ENCODE data around the gene TBC1D5.

Gene TBC1D5

GRCh38 chr3:17473761-17474160 lies 268.7 kb downstream of the TBC1D5 start:
- DNase-seq: peak; percentile 14

GRCh38 chr3:17469954-17470353 lies 272.5 kb downstream of the TBC1D5 start:
- DNase-seq: no peak

DNA sequence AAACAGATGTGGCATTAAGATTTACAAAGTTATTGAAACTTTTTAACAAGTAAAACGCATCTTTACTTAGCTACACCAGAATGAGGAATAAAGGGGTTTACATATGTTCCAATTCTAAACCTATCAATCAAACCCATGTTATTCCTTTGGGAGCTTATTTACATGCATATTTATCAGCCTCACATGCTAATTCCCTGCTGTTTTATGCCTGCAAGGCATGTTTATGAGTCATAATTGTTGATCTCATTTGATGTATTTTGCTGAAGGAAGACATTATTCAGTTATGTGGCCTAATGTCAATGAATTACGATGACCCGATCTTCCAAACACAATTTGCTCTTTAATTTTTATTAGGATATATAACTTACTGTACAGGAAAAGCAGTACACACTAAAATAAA lies 272.9 kb downstream of the TBC1D5 start:
- peak; percentile 38 for DNase-seq

DNA sequence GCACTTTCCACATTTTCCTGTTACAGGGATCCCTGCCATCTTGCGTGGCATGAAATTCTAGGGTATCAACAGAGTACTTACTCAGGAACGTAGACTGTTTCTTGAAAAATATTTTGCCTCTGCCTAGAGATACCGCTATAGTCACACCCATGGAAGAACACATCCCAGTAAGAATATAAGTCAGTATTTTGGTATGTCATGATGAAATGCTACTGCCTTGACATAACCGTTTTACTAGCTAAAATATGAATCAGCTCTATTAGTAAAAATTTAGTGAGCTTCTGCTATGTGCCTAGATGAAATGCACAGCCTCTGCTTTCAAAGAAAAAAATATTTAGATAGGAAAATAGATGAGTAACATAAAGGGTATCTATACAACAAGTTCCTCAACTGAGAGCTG lies 276.4 kb downstream of the TBC1D5 start:
- peak; percentile 42 for DNase-seq

DNA sequence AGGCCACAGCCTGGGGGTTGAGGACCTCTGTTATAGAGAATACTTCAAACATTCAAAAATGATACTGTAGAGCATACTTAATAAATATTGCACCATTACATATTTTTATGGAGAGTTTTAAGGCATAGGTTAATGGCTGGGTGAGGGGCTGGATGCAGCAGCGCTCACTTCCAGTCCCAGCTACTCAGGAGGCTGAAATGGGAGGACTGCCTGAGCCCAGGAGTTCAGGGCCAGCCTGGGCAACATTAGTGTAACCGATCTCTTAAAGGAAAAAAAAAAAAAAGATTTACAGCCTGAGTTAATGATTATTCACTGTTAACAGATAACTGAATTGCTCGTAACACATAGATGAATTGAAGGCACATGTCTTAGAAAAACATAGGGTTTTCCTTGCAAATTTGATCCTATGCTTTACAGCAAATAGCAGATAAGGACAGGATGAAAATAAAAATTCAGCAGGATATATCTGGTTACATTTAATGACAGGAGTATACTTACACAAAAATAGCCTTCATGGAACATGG lies 282.9 kb downstream of the TBC1D5 start:
- no peak for DNase-seq

- no peak for DNase-seq
These were observed 285.8 kb downstream of the TBC1D5 start for GRCh38 chr3:17456650-17457049.

- peak; percentile 53 for DNase-seq
These were observed 286.4 kb downstream of the TBC1D5 start for GRCh38 chr3:17456046-17456445.

GRCh38 chr3:17444865-17445264 lies 297.6 kb downstream of the TBC1D5 start:
- no peak for DNase-seq

DNA sequence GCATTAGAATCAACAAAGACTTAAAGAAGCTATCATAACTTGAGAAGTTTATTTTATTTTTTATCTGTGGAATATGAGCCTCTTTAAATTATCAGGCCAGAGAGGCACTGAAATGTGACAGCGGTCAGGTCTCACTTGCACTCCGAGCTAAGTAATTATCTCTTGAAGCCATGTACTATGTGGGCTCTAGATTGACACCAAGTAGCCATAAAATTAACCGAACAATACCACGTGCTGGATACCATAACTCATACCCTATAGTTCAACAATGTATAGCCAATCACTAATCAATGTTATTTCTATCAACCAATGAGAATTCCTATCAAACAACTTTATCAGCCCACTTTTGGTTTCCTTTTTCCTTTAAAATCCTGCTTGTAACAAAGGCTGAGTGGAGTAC lies 299.3 kb downstream of the TBC1D5 start:
- DNase-seq: no peak

DNA sequence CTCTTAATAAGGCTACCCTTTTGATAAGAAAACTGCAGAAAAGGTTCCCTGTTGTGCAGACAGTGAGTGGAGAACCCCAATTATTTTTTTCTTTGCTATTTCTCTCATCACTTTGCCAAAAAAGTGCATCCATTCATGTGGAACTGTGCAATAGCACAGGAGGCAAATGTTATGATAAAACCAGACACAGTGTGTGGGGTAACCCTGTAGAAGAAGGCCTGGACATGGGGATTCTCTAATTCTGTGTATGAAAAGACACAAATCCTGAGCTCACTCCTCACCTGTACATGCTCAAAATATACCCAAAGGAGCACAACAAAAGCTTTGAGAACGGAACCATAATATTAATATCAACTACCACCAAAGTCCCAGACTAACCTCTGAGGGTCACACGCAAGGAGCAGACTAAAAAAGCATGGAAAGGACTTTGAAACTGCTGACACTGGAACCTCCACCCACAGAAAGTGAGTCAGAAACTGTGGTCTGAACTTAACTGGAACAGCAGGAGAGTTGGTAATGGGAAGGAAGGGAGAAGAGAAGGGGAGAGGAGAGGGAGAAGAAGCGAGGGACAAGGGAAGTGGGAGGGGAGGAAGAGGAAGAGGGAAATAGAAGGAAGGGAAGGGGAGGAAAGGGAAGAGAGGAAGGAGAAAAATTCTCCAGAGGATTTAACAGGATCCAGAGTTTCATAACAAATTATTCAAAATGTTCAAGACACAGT lies 299.9 kb downstream of the TBC1D5 start:
- DNase-seq: no peak

- DNase-seq: no peak
These were observed 308.6 kb downstream of the TBC1D5 start for GRCh38 chr3:17433876-17434275.

GRCh38 chr3:17432236-17432635 lies 310.2 kb downstream of the TBC1D5 start:
- peak; percentile 16 for DNase-seq

GRCh38 chr3:17431484-17432045 lies 310.9 kb downstream of the TBC1D5 start:
- DNase-seq: peak; percentile 42

DNA sequence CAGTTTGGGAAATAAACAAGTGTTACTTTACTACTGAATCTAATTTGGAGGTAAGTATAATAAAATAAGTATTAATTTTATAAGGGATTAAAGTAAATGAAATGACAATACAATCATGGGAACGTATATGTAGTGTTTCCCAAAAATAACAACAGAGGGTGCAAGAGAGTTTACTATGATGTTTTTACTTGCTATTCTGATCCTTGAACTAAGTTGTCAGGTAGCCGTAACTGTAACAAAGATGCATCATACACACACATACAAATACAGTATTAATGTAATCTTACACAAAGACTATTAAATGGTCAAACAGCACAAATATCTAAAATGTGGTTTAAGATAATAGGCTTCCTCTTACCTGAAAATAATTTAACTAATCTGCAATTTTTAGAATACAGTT lies 311.4 kb downstream of the TBC1D5 start:
- peak; percentile 42 for DNase-seq

DNA sequence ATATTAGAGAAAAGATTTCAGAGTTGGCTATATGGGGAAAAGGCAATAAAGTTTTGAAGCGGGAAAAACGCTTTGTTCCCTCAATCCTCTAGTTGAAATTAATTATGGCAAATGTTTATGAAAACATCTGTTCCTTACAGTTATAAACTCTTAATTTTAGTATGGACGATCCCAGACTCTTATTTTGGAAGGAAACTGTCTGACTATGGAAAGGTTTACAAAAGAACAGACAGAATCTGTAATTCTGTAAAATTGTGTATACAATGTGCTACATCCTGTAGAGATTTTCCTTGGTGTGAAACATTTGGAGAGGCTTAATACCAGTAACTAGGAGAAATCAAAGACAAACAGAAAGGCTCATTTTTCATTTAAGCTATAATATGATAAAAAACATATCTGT lies 311.8 kb downstream of the TBC1D5 start:
- DNase-seq: no peak

- DNase-seq: peak; percentile 20
These were observed 318.5 kb downstream of the TBC1D5 start for GRCh38 chr3:17423786-17424536.

DNA sequence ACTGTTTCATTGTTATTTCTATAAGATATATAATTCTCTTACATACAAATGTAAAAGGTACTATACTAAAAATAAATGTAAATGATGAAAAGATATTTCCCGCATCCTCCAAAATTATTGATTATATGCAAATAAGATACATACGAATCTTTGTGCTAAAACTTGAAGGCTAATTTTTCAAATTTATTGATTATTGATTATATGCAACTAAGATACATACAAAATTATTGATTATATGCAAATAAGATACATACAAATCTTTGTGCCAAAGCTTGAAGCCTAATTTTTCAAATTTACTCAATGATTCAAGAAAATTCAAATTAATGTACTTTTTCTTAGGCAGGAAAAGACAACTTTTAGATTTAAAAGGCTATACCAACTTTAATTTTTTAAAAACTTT lies 319.8 kb downstream of the TBC1D5 start:
- no peak for DNase-seq

GRCh38 chr3:17420668-17421067 lies 321.8 kb downstream of the TBC1D5 start:
- DNase-seq: no peak

- peak; percentile 49 for DNase-seq
These were observed 329.4 kb downstream of the TBC1D5 start for GRCh38 chr3:17412950-17413530.

- no peak for DNase-seq
These were observed 331.1 kb downstream of the TBC1D5 start for GRCh38 chr3:17411157-17411877.

DNA sequence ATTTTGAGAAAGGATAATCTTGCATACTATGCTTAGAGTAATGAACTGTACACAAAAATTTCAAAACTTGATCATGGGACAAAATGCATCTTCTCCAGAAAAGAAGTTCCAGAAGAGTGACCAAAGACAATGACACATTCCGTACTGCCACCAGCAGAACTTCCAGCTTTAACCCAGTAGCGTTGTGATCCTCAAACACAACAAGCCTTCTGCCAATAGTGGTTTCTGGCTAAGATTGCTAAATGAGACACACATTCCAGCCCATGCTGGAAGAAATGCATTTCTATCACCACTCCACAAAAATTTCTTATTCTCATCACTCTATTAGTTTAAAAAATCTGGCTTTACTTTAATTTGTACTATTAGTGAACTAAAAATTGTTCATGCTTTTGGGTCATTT lies 334.9 kb downstream of the TBC1D5 start:
- DNase-seq: peak; percentile 29

GRCh38 chr3:17404548-17404947 lies 337.9 kb downstream of the TBC1D5 start:
- no peak for DNase-seq

DNA sequence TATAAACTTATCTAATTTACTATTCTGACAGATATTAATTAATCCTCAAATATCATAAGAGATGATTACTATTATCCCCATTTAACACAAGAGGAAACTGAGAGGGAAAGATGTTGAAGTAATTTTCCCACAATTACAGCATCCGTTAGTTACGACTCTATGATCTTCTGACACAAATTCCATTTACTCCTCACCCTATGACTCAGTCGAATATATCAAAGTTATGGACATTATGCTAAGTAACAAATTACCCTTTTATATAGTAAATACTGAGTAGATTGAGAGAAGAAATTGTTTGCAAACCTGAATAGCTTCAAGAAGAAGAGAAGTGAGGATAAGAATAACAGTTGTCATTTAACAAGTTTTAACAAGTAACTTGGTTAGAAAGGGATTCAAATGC lies 340.0 kb downstream of the TBC1D5 start:
- no peak for DNase-seq
